SK-N-SH (cell line): ENCODE data around the gene SAMD1. TPM values are rescaled to one million over a fixed set of nuclear protein-coding genes. Genes with fewer than 3 reads are reported as not detected.
"Not testable (repeated sequence)": the region's sequence is repeated elsewhere in the genome, so short reads cannot be mapped to it uniquely, and the experiment has no call there.

Experiments
- CTCF ChIA-PET: fragments of 300-600, 350-600 bp; formaldehyde crosslinking; extraction: SDS; loops from one replicate; lab custom pipeline; 2021; lab: Yijun Ruan, JAX
- POLR2A ChIA-PET: fragments of 350-600 bp; sonication (Branson Sonifier 250); formaldehyde crosslinking; extraction: SDS; loops from one replicate; lab custom pipeline; 2020; ENCODE audit warnings: antibody characterized with exemption, inconsistent platforms; lab: Yijun Ruan, JAX
- DNase-seq: peaks from one replicate; pipeline ENCODE4 v3.0.0; 2012
- H2AFZ ChIP-seq: fragments of 200-600 bp; sonication (generic); 2 replicates; pipeline ENCODE4 v1.8.1; 2016; ENCODE audit warnings: antibody characterized with exemption, mild to moderate bottlenecking, low read depth
- H3F3A ChIP-seq: fragments of 200-600 bp; sonication (generic); replicated peaks from 2 replicates; pipeline ENCODE3; 2016; ENCODE audit warnings: antibody characterized with exemption, mild to moderate bottlenecking; ENCODE audit not compliant: insufficient read depth
- H3K27ac ChIP-seq, 2 experiments: fragments of 200-500 bp in 1 of 2; fragments of 200-600 bp in 1 of 2; sonication (Bioruptor generic) in 1 of 2; sonication (generic), shearing (Covaris generic) in 1 of 2; 2 replicates each; pipeline versions ENCODE4 v1.5.1 to v1.6.1; 2014 to 2016; ENCODE audit warnings: low read depth in 2 of 2, inconsistent platforms in 1 of 2, low read length in 1 of 2, mild to moderate bottlenecking in 1 of 2, mixed read lengths in 1 of 2
- H3K27me3 ChIP-seq: fragments of 200-600 bp; sonication (generic), shearing (Covaris generic); 2 replicates; pipeline ENCODE4 v1.6.1; 2016; ENCODE audit warnings: mixed run types; ENCODE audit not compliant: insufficient read depth
- H3K36me3 ChIP-seq, 2 experiments: fragments of 200-500 bp in 1 of 2; fragments of 200-600 bp in 1 of 2; sonication (Bioruptor generic) in 1 of 2; sonication (generic) in 1 of 2; replicated peaks in 1 of 2; 2 replicates each; pipeline versions ENCODE3 to v1.5.1; 2014 to 2016; ENCODE audit warnings: low read length in 1 of 2, mild to moderate bottlenecking in 1 of 2; ENCODE audit not compliant: insufficient read depth in 2 of 2, control insufficient read depth in 1 of 2
- H3K4me1 ChIP-seq, 2 experiments: fragments of 200-500 bp in 1 of 2; fragments of 200-600 bp in 1 of 2; sonication (Bioruptor generic) in 1 of 2; sonication (generic), shearing (Covaris generic) in 1 of 2; 2 replicates each; pipeline versions ENCODE4 v1.5.1 to v1.6.1; 2014 to 2016; ENCODE audit warnings: low read depth in 1 of 2, low read length in 1 of 2, mixed run types in 1 of 2; ENCODE audit not compliant: insufficient read depth in 2 of 2, control insufficient read depth in 1 of 2
- H3K4me2 ChIP-seq: fragments of 200-600 bp; sonication (generic), shearing (Covaris generic); 2 replicates; pipeline ENCODE4 v1.6.1; 2017; ENCODE audit warnings: mixed run types
- H3K4me3 ChIP-seq, 2 experiments: fragments of 200-500 bp in 1 of 2; fragments of 200-600 bp in 1 of 2; sonication (Bioruptor generic) in 1 of 2; sonication (generic), shearing (Covaris generic) in 1 of 2; 2 replicates each; pipeline versions ENCODE4 v1.5.1 to v1.8.1; 2014 to 2016; ENCODE audit warnings: low read depth in 2 of 2, inconsistent platforms in 1 of 2, low read length in 1 of 2, mild to moderate bottlenecking in 1 of 2, mixed read lengths in 1 of 2, moderate library complexity in 1 of 2
- H3K79me2 ChIP-seq: fragments of 200-600 bp; sonication (generic); 2 replicates; pipeline ENCODE4 v1.8.1; 2017; ENCODE audit warnings: mild to moderate bottlenecking; ENCODE audit not compliant: insufficient read depth
- H3K9ac ChIP-seq: fragments of 200-600 bp; sonication (generic); 2 replicates; pipeline ENCODE4 v1.6.1; 2017; ENCODE audit warnings: mixed run types
- H3K9me2 ChIP-seq: fragments of 200-600 bp; sonication (generic); 2 replicates; pipeline ENCODE4 v1.6.1; 2017; ENCODE audit warnings: mixed run types
- H3K9me3 ChIP-seq: fragments of 200-600 bp; sonication (generic); 2 replicates; pipeline ENCODE4 v1.6.1; 2017; ENCODE audit warnings: mixed run types, mild to moderate bottlenecking, moderate library complexity
- H4K20me1 ChIP-seq: fragments of 200-600 bp; sonication (generic); 2 replicates; pipeline ENCODE4 v1.6.1; 2017; ENCODE audit warnings: mild to moderate bottlenecking, mixed run types; ENCODE audit not compliant: insufficient read depth
- CHD2 ChIP-seq: fragments of 150-350 bp; IDR thresholded peaks from 2 replicates; pipeline ENCODE4 v1.6.1; 2018; ENCODE audit warnings: low read length; ENCODE audit not compliant: partially characterized antibody
- ELF1 ChIP-seq: IDR thresholded peaks from 2 replicates; pipeline ENCODE4 v1.4.0; 2012
- FOSL2 ChIP-seq: IDR thresholded peaks from 2 replicates; pipeline ENCODE4 v1.4.0; 2012; ENCODE audit warnings: low read depth, mild to moderate bottlenecking, moderate library complexity, borderline replicate concordance
- FOXJ3 ChIP-seq: sonication (generic); formaldehyde crosslinking; IDR thresholded peaks from 2 replicates; pipeline ENCODE4 v1.5.1; 2020; ENCODE audit warnings: mild to moderate bottlenecking, missing genetic modification reagents
- GABPA ChIP-seq: IDR thresholded peaks from 2 replicates; pipeline ENCODE4 v1.4.0; 2012; ENCODE audit warnings: low read depth, mild to moderate bottlenecking
- JUND ChIP-seq: IDR thresholded peaks from 2 replicates; pipeline ENCODE4 v1.4.0; 2012
- RAD21 ChIP-seq: IDR thresholded peaks from 2 replicates; pipeline ENCODE4 v1.6.1; 2012; ENCODE audit warnings: mild to moderate bottlenecking, low read length
- RFX5 ChIP-seq: IDR thresholded peaks from 2 replicates; pipeline ENCODE4 v1.6.1; 2012; ENCODE audit warnings: mild to moderate bottlenecking, improper control_type of control experiment, low read length
- SIN3A ChIP-seq: IDR thresholded peaks from 2 replicates; pipeline ENCODE4 v1.6.1; 2012; ENCODE audit warnings: low read depth, mild to moderate bottlenecking, low read length, moderate library complexity, borderline replicate concordance
- SMC3 ChIP-seq: IDR thresholded peaks from 2 replicates; pipeline ENCODE4 v1.6.1; 2012; ENCODE audit warnings: low read depth, low read length, improper control_type of control experiment
- TAF1 ChIP-seq: IDR thresholded peaks from 2 replicates; pipeline ENCODE4 v1.6.1; 2012; ENCODE audit warnings: low read depth, mild to moderate bottlenecking, low read length, moderate library complexity, borderline replicate concordance
- TCF12 ChIP-seq: IDR thresholded peaks from 2 replicates; pipeline ENCODE4 v1.4.0; 2012
- TEAD4 ChIP-seq: IDR thresholded peaks from 2 replicates; pipeline ENCODE4 v1.4.0; 2012; ENCODE audit warnings: mild to moderate bottlenecking, borderline replicate concordance; ENCODE audit not compliant: insufficient read depth
- WGBS: methylation state at CpG from one replicate; pipeline ENCODE4 v1.1.6; 2017; ENCODE audit warnings: low lambda C conversion rate; 5-methylcytosine and 5-hydroxymethylcytosine counted together
- polyA plus RNA-seq, 3 experiments: library from polyadenylated mRNA; depleted of rRNA; stranded (reverse); fragments of >200 nt; gene quantifications; 2 replicates each; pipeline ENCODE4 v1.2.3, GENCODE V29; 2012
- TF ChIP-seq, protein P1 (sequence below): fragments of 200-600 bp; sonication (generic); IDR thresholded peaks from 2 replicates; pipeline ENCODE4 v1.6.1; 2017; ENCODE audit warnings: antibody characterized with exemption, mild to moderate bottlenecking, moderate library complexity
- TF ChIP-seq, protein P2 (sequence below): IDR thresholded peaks from 2 replicates; pipeline ENCODE4 v1.6.1; 2012; ENCODE audit warnings: mild to moderate bottlenecking, low read depth, low read length, moderate library complexity
- TF ChIP-seq, protein P3 (sequence below): fragments of 150-350 bp; IDR thresholded peaks from 2 replicates; pipeline ENCODE4 v1.6.1; 2016; ENCODE audit warnings: mild to moderate bottlenecking, low read depth, low read length
- TF ChIP-seq, protein P4 (sequence below): IDR thresholded peaks from 2 replicates; pipeline ENCODE4 v1.4.0; 2012; ENCODE audit warnings: low read depth

Gene SAMD1
- polyA plus RNA-seq, 1 of the 3 experiments (the other 2 are of a cell fraction), result 19.0 TPM

DNA sequence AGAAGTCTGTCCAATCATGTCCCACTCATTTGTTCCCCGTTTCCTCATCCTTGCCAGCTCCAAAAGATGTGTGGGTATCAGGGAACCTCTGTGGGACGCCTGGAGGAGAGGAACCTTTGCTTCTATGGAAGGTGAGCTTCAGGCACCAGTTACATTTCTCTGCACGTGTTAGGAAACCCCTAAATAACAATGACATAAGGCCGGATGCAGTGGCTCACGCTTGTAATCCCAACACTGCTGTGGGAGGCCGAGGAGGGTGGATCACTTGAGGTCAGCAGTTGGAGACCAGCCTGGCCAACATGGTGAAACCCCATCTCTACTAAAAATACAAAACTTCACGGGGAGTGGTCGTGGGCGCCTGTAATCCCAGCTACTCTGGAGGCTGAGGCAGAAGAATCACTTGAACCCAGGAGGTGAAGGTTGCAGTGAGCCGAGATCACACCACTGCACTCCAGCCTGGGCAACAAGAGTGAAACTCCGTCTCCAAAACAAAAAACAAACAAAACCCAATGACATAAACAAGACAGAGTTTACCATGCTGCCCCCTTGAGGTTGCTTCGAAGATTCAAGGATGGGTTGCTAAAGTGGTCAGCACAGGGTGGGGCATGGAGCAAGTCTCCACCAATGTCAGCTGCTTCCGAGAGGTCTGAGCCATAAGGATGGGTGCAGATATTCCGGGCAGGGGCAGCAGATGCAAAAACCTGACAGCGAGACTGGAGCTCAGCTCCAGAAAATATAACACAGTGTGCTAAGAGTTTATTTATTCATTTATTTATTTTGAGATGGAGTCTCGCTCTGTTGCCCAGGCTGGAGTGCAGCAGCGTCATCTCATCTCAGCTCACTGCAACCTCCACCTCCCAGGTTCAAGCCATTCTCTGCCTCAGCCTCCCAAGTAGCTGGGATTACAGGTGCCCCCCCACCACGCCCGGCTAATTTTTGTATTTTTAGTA is 47.6 kb downstream of the SAMD1 start:
- peak; percentile 81 for DNase-seq
- TF ChIP-seq RAD21 (peak; percentile 56), SMC3 (peak; percentile 30; the same call in 1 of the 2 replicates)
- TF ChIP-seq, protein P1, sequence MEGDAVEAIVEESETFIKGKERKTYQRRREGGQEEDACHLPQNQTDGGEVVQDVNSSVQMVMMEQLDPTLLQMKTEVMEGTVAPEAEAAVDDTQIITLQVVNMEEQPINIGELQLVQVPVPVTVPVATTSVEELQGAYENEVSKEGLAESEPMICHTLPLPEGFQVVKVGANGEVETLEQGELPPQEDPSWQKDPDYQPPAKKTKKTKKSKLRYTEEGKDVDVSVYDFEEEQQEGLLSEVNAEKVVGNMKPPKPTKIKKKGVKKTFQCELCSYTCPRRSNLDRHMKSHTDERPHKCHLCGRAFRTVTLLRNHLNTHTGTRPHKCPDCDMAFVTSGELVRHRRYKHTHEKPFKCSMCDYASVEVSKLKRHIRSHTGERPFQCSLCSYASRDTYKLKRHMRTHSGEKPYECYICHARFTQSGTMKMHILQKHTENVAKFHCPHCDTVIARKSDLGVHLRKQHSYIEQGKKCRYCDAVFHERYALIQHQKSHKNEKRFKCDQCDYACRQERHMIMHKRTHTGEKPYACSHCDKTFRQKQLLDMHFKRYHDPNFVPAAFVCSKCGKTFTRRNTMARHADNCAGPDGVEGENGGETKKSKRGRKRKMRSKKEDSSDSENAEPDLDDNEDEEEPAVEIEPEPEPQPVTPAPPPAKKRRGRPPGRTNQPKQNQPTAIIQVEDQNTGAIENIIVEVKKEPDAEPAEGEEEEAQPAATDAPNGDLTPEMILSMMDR, result peak; percentile 69
- H3K9me3 ChIP-seq, H3K9ac ChIP-seq, H3K27me3 ChIP-seq, H3K4me2 ChIP-seq, H3K9me2 ChIP-seq, H3F3A ChIP-seq, H3K4me3 ChIP-seq, H3K79me2 ChIP-seq, H4K20me1 ChIP-seq, H2AFZ ChIP-seq, H3K36me3 ChIP-seq, H3K4me1 ChIP-seq: not testable (repeated sequence)
- ChIA-PET CTCF (interaction anchor here (0.7 to 6.0 kb wide), 32 partner anchors 11 to 467 kb away, joined by 3 to 36 read pairs (median 4); partner anchors contain the start of genes IL27RA, MISP3 and RLN3), POLR2A (interaction anchor here (0.5 to 1.4 kb wide), 2 partner anchors 11 to 423 kb away, joined by 3 read pairs; partner anchors contain the start of gene IL27RA)
- H3K27ac ChIP-seq, result peak overlapping the region in 1 of 2 experiments; percentile 34; a peak in 1 of 4 replicates
- 74% methylated on average over 19 of the region's 19 CpGs for WGBS

DNA sequence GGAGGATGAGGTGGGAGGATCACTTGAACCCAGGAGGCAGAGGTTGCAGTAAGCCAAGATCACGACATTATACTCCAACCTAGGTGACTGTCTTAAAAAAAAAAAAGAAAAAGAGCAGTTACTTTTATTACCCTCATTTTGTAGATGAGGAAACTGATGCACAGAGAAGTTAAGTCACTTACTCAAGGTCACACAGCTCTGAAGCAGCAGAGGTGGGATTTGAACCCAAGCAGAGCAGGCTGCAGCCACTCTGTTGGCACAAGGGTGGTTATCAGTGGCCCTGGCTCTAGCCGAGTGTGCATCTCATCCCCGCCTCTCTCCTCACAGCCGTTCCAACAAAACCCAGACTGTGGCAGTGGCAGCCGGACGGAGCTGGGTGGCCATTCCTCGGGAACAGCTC is 51.4 kb downstream of the SAMD1 start:
- Histone ChIP-seq H3F3A (peaks cover 6% of the 10 kb centered on the region), H4K20me1 (no peaks in the 10 kb centered on the region), H3K36me3 (no peaks in the 10 kb centered on the region), H3K4me2 (no peak overlapping the region), H3K27me3 (no peaks in the 10 kb centered on the region), H3K4me3 (no peak overlapping the region), H3K4me1 (no peaks in the 10 kb centered on the region), H3K9me2 (no peaks in the 10 kb centered on the region), H3K27ac (no peak overlapping the region), H3K9ac (no peak overlapping the region), H3K9me3 (no peaks in the 10 kb centered on the region), H3K79me2 (no peaks in the 10 kb centered on the region), H2AFZ (no peak overlapping the region)
- 76% methylated on average over 6 of the region's 7 CpGs for WGBS
- POLR2A ChIA-PET, result no interaction called here
- DNase-seq, result no peak
- CTCF ChIA-PET, result interaction anchor here (0.8 to 6.0 kb wide), 5 partner anchors 10 to 159 kb away, joined by 3 to 29 read pairs (median 5); partner anchors contain the start of gene MISP3
- TF ChIP-seq, protein P2, sequence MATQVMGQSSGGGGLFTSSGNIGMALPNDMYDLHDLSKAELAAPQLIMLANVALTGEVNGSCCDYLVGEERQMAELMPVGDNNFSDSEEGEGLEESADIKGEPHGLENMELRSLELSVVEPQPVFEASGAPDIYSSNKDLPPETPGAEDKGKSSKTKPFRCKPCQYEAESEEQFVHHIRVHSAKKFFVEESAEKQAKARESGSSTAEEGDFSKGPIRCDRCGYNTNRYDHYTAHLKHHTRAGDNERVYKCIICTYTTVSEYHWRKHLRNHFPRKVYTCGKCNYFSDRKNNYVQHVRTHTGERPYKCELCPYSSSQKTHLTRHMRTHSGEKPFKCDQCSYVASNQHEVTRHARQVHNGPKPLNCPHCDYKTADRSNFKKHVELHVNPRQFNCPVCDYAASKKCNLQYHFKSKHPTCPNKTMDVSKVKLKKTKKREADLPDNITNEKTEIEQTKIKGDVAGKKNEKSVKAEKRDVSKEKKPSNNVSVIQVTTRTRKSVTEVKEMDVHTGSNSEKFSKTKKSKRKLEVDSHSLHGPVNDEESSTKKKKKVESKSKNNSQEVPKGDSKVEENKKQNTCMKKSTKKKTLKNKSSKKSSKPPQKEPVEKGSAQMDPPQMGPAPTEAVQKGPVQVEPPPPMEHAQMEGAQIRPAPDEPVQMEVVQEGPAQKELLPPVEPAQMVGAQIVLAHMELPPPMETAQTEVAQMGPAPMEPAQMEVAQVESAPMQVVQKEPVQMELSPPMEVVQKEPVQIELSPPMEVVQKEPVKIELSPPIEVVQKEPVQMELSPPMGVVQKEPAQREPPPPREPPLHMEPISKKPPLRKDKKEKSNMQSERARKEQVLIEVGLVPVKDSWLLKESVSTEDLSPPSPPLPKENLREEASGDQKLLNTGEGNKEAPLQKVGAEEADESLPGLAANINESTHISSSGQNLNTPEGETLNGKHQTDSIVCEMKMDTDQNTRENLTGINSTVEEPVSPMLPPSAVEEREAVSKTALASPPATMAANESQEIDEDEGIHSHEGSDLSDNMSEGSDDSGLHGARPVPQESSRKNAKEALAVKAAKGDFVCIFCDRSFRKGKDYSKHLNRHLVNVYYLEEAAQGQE, result no peak
- TF ChIP-seq, protein P3, sequence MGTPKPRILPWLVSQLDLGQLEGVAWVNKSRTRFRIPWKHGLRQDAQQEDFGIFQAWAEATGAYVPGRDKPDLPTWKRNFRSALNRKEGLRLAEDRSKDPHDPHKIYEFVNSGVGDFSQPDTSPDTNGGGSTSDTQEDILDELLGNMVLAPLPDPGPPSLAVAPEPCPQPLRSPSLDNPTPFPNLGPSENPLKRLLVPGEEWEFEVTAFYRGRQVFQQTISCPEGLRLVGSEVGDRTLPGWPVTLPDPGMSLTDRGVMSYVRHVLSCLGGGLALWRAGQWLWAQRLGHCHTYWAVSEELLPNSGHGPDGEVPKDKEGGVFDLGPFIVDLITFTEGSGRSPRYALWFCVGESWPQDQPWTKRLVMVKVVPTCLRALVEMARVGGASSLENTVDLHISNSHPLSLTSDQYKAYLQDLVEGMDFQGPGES, result no peak
- no peak for TF ChIP-seq FOXJ3 (CRISPR knock-in tag)
- TF ChIP-seq TAF1, result no peak
- TF ChIP-seq, protein P4, sequence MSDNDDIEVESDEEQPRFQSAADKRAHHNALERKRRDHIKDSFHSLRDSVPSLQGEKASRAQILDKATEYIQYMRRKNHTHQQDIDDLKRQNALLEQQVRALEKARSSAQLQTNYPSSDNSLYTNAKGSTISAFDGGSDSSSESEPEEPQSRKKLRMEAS, result no peak
- no peak for TF ChIP-seq RFX5
- TF ChIP-seq, protein P1, result no peak
- TF ChIP-seq TEAD4, result no peak
- TF ChIP-seq FOSL2, result no peak
- TF ChIP-seq JUND, result no peak
- no peak for TF ChIP-seq CHD2
- no peak for TF ChIP-seq TCF12
- no peak for TF ChIP-seq ELF1
- TF ChIP-seq SIN3A, result no peak
- no peak for TF ChIP-seq GABPA
